Thyroid gland (tissue), 4 donors: ENCODE results near the gene LALBA. TPM values are rescaled to one million over a fixed set of nuclear protein-coding genes. Genes with fewer than 3 reads are reported as not detected.

Experiments used
- DNase-seq, 2 donors: peaks; one replicate each; pipeline ENCODE4 v3.0.0-alpha.2; 2019
- H3K27ac ChIP-seq, 3 donors: fragments of 200-600 bp; sonication (generic); 1 replicate in 2 of 3; 2 replicates in 1 of 3; pipeline ENCODE4 v1.5.1; 2016 to 2019; ENCODE audit warnings: mild to moderate bottlenecking in 1 of 3, moderate library complexity in 1 of 3
- H3K27me3 ChIP-seq: fragments of 200-600 bp; sonication (generic); one replicate; pipeline ENCODE4 v1.5.1; 2019
- H3K36me3 ChIP-seq, 2 donors: fragments of 200-600 bp; sonication (generic); one replicate each; pipeline ENCODE4 v1.5.1; 2016 to 2019
- H3K4me1 ChIP-seq, 2 donors: fragments of 200-600 bp; sonication (generic); one replicate each; pipeline ENCODE4 v1.5.1; 2017 to 2019
- H3K4me3 ChIP-seq, 3 donors: fragments of 200-600 bp; sonication (generic); replicated peaks in 1 of 3; 1 replicate in 2 of 3; 2 replicates in 1 of 3; pipeline ENCODE4 v1.5.1; 2016; ENCODE audit warnings: mild to moderate bottlenecking in 1 of 3
- H3K9me3 ChIP-seq: fragments of 200-600 bp; sonication (generic); one replicate; pipeline ENCODE4 v1.5.1; 2017
- CTCF ChIP-seq, 6 experiments: fragments of 200-600 bp in 3 of 6; fragments of 450-650 bp in 3 of 6; sonication (generic) in 3 of 6; IDR thresholded peaks; one replicate each; pipeline ENCODE4 v1.5.1; 2016 to 2019; ENCODE audit warnings: antibody characterized with exemption in 6 of 6, mild to moderate bottlenecking in 2 of 6, inconsistent platforms in 1 of 6, moderate library complexity in 1 of 6
- POLR2A ChIP-seq, 2 donors: fragments of 450-650 bp; IDR thresholded peaks; one replicate each; pipeline ENCODE4 v1.6.1; 2017; ENCODE audit warnings: antibody characterized with exemption in 2 of 2, mild to moderate bottlenecking in 2 of 2, moderate library complexity in 1 of 2
- WGBS, 2 donors: methylation state at CpG; one replicate each; pipeline ENCODE4 v1.1.5; 2017; 5-methylcytosine and 5-hydroxymethylcytosine counted together
- intact Hi-C: fragments of 100-400 bp; cut with DNase I; formaldehyde crosslinking; loops from one replicate; pipeline ENCODE4 v1.15.1; 2023
- total RNA-seq, 4 donors: library from RNA; depleted of rRNA; stranded (reverse); fragments of >200 nt; gene quantifications; one replicate each; pipeline ENCODE4 v1.2.3, GENCODE V29; 2016

The LALBA gene
- total RNA-seq, 4 donors from 2014 or later = not detected

DNA sequence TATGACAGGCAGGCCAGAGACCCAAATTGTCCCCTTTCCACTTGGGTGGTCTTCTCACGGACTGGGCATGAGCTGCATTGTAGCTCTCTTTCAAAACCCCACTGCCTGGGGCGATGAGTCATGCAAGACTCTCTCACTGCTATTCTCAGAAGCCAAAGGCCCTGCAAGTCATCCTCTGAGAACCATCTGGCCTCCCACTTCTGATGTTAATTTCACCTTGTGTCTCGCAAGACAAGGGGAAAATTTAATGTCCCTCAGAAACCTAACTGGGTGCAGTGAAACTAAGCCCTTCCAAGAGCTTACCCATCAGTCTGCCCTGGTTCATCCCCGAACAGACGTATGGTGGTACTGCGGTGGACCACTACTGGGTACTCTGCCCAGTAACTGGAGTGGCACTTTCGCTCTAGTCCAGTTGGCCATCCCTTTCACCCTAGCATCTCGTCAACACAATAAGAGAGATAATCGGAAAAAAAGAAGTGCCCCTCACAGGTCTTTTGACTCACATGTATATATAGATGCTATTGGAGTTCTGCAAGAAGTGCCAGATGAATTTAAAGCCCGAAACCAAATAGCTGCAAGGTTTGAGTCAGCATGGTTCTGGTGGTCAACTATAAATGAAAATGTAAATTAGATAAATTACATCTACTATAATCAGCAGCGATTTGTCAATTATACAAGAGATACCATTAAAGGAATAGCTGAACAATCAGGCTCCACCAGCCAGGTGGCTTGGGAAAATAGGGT is 31.3 kb upstream of the LALBA start:
- intact Hi-C loops = no loop called here
- no peak for DNase-seq
- Histone ChIP-seq H3K4me3 (no peak overlapping the region), H3K4me1 (no peaks in the 10 kb centered on the region), H3K36me3 (no peaks in the 10 kb centered on the region), H3K27ac (no peak overlapping the region), H3K9me3 (no peaks in the 10 kb centered on the region), H3K27me3 (no peaks in the 10 kb centered on the region)
- no peak for TF ChIP-seq POLR2A (IDR thresholded peaks at IDR 0.05)
- TF ChIP-seq CTCF (IDR thresholded peaks at IDR 0.05) = no peak
- WGBS, 2 donors = 83 to 85% methylated on average over 11 of the region's 11 CpGs

GRCh38 chr12:48600552-48600951 is 30.7 kb upstream of the LALBA start:
- TF ChIP-seq POLR2A (IDR thresholded peaks at IDR 0.05) = no peak
- no peak for TF ChIP-seq CTCF (IDR thresholded peaks at IDR 0.05)
- no peaks in the 10 kb centered on the region for H3K27me3 ChIP-seq
- H3K36me3 ChIP-seq = no peaks in the 10 kb centered on the region
- intact Hi-C loops = no loop called here
- H3K27ac ChIP-seq = no peak overlapping the region
- no peak overlapping the region for H3K4me3 ChIP-seq
- no peaks in the 10 kb centered on the region for H3K9me3 ChIP-seq
- WGBS, 2 donors = 77 to 82% methylated on average over 2 of the region's 2 CpGs
- no peaks in the 10 kb centered on the region for H3K4me1 ChIP-seq
- DNase-seq = no peak

DNA sequence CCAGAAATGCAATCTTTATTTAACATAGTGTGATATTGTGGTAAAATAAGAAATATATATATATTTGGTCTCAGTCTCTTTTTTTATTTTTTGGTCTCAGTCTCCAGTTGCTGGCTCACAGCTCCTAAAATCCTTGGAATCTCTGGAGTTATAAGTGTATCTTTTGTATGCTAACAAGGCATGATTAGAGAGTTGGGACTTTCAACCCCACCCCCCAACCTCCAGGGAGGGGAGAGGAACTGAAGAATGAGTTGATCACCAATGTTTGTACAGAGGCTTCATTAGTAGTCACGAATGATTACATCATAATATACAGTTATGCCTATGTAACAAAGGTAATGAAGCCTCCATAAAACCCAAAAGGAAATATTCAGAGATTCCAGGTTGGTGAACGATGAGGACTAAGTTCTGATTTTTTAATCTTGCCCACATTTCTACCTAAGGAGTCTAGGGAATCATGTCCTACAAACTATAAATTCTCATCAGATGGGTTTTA is 22.8 kb upstream of the LALBA start:
- 73 to 81% methylated on average over 2 of the region's 2 CpGs for whole genome bisulfite sequencing, 2 donors
- no peak for TF ChIP-seq POLR2A (IDR thresholded peaks at IDR 0.05)
- TF ChIP-seq CTCF (IDR thresholded peaks at IDR 0.05) = no peak
- no peaks in the 10 kb centered on the region for H3K36me3 ChIP-seq

GRCh38 chr12:48586361-48586760 is 16.5 kb upstream of the LALBA start:
- no peak for DNase-seq
- Histone ChIP-seq H3K4me3 (no peak overlapping the region), H3K36me3 (no peaks in the 10 kb centered on the region), H3K9me3 (no peaks in the 10 kb centered on the region), H3K4me1 (no peaks in the 10 kb centered on the region), H3K27ac (no peak overlapping the region), H3K27me3 (no peaks in the 10 kb centered on the region)
- 92 to 96% methylated on average over 5 of the region's 5 CpGs for WGBS, 2 donors
- no peak for TF ChIP-seq CTCF (IDR thresholded peaks at IDR 0.05)
- TF ChIP-seq POLR2A (IDR thresholded peaks at IDR 0.05) = no peak
- intact Hi-C loops = no loop called here

More for the DNA sequence above, 22.8 kb upstream of the LALBA start:
- Histone ChIP-seq H3K27ac (no peak overlapping the region), H3K27me3 (no peaks in the 10 kb centered on the region), H3K9me3 (no peaks in the 10 kb centered on the region), H3K4me3 (no peak overlapping the region), H3K4me1 (no peaks in the 10 kb centered on the region)
- intact Hi-C loops = no loop called here
- DNase-seq = no peak

DNA sequence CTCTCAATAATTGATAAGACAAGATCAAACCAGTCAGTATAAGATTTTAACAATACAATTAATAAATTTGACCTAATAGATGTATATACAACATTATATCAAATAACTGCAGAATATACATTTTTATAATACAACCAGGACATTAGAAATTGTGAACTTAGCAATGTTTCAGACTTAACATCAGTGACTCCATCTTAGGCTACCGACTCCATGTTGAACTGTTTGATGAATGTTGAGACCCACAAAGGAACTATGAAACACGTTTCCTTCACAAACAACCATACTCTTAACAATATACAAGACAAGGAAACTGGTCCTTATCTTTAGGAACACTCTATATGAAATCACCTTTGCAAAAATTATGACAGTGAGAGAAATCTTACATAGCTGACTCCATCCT is 13.9 kb upstream of the LALBA start:
- no peak for TF ChIP-seq POLR2A (IDR thresholded peaks at IDR 0.05)
- TF ChIP-seq CTCF (IDR thresholded peaks at IDR 0.05) = no peak
- WGBS, 2 donors = 45 to 46% methylated on average over 2 of the region's 2 CpGs
- no peaks in the 10 kb centered on the region for H3K36me3 ChIP-seq
- no peaks in the 10 kb centered on the region for H3K4me1 ChIP-seq
- intact Hi-C loops = no loop called here
- no peak overlapping the region for H3K4me3 ChIP-seq
- DNase-seq = no peak
- H3K27ac ChIP-seq = no peak overlapping the region
- H3K27me3 ChIP-seq = no peaks in the 10 kb centered on the region
- H3K9me3 ChIP-seq = no peaks in the 10 kb centered on the region
